Activated T-cell treated with anti-CD3 and anti-CD28 coated beads for 1 hour (primary cell): ENCODE measurements around the gene NGRN.
"Not testable (repeated sequence)": the region's sequence is repeated elsewhere in the genome, so short reads cannot be mapped to it uniquely, and the experiment has no call there.

ENCODE experiments used
- DNase-seq: peaks from one replicate; pipeline ENCODE4 v3.0.0-alpha.2; 2020; ENCODE audit warnings: low read depth

The NGRN gene

DNA sequence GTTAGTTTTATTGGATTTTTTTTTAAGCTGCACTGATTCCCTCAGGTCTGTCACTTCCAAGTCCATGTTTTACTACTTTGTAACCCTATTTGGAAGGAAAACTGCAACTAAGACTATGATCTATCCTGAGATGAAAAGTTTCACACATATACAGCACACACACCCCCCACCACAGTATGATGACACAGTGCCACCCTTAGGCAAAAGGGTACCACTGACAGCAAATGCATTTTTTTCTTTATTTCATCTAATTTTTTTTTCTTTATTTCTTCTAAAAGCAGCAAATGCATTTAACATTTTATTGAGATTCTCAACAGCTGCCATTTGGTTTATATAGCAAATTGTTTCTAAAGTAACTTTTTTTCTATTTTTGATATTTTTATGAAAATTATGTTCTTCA lies 21.2 kb downstream of the NGRN start:
- peak; percentile 27 for DNase-seq

DNA sequence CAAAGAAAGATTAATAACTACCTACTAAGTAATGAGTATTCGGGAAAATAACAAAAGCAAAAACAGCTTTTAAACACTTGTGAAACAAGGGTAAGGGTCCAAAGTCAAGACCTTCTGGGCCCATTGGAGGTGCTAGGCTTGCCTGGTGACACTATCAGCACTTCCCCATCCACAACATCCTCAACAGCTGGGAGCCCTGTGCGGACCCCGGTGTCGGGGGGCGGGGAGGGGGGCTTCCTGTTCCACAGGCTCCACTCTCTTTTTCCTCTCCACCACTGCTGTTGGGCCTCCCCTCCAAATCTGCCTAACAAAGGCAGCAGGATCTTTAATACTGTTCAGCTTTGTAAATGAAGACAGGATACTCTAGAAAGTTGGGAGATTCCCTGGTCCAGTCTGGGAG lies 21.6 kb downstream of the NGRN start:
- DNase-seq: no peak

DNA sequence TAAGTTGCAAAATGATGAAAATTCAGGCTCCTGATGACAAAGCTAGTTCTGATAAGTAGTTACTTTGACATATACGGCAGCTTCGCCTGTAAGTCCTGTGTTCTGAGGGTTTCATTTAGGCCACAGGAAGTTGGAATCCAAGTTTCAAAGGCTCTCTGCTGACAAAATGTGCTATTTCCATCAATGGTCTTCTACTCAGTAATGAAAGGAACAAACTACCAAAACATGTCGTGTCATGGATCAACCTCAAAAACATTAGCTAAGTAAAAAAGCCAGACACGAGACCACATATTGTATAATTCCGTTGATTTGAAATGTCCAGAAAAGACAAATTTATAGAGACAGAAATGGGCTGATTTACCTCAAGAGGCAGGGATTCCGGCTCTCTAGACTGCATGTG lies 22.5 kb downstream of the NGRN start:
- no peak for DNase-seq

DNA sequence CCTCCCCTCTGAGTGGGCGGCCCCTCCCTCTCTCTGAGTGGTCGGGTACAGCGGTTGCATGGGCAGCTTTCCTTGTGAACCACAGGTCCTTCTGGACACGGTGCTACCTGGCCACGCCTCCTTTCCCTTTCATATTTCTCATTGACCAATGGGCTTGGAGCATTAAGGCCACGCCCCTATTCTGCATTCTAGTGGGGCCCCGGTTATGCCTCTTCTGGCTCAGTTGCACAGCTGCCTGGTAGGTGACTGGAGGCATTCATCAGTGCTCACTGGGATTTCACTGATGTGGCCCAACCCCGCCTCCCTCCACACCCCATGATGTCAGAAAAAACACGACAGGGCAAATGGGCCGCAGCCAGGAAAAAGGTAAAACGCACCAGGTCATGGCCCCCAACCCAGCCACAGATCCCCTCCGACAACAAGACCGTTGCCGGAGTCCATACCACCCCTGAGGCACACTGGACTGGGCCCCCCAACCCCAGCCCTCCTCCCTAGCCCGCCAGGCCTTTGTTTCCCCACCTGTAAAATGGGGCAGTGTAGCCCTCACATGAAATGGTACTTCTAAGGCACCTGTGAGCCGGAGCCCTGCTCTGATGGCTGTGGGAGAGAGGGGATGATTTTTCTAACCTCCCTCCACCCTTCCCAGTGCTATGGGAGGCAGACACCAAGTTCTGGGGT lies 26.3 kb downstream of the NGRN start:
- no peak for DNase-seq

DNA sequence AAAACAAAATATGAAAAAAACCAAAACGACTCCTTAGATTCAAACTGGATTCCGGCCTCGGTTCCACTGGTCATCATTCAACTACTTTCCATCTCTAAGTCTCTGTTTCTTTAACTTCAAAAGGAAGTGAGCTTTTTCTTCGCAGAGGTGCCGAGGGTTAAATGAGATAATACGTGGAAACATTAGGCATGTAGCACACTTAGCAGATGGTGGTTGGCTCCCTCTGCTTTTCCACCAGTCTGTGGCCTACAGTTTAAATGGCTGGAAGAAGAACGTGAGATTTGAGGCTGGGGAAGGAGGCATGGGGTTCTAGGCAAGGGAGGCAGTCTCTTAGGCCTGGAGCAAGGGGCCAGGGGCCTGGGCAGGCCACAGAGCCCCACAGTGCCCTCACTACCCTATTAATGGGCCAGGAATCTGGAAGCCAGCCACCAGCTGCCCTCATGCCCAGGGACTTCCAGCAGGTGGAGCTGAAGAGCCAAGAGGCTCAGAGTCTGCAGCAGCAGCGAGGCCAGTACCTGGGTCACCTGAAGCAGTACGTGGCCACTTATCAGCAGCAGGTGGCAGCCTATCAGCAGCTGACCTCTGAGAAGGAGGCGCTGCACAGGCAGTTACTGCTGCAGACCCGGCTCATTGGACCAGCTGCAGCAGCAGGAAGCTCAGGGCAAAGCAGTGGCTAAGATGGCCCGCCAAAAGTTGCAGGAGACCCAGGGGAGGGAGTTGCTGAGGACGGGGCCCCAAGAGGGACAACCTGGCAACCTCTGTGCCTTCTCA lies 27.8 kb downstream of the NGRN start:
- peak; percentile 63 for DNase-seq

DNA sequence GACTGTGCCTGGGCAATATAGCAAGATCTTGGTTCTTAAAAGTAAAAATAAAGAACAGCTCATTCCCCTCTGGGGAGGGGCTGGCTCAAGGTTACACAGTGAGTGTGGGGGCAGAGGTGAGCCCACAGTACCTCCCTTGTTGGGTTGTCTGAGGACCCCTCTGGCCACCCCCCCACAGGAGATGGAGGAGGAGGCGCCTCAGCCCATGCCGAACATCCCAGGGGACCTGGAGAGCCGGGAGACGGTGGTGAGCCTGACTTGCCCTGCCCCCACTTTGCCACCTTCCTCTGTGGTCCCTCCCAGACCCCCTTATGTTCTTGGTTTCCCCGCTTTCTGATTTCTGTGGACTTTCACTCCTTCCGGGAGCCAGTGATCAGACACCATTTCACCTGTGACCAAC lies 28.7 kb downstream of the NGRN start:
- DNase-seq: no peak

DNA sequence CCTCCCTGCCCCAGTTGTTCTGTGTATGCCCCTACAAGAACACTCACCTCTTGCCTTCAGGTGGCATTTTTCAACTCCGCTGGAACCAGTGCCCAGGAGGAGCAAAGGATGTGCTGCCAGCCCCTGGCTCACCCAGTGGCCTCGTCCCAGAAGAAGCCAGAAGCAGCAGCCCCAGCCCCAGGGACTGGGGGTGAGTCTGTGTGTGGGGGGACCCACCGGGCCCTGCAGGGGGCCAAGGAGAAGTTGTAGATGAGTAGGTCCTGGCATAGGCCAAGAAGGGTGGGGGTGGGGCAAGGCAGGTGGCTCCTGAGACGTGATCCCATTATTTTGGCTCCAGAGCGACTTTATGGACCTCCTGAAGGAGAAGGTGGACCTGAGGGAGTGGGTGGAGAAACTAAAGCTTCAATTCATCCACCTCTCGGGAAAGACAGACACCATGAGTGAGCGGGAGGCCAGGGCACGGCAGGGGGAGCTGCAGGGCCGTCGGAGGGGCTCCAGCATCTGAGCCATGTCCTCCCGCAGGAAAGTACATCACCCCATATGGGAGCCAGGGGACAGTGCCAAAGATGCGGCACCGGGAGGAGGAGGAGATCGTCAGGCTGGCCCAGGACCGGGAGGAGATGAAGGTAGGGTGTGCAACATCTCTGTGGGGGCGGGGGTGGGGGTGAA lies 29.3 kb downstream of the NGRN start:
- no peak for DNase-seq

DNA sequence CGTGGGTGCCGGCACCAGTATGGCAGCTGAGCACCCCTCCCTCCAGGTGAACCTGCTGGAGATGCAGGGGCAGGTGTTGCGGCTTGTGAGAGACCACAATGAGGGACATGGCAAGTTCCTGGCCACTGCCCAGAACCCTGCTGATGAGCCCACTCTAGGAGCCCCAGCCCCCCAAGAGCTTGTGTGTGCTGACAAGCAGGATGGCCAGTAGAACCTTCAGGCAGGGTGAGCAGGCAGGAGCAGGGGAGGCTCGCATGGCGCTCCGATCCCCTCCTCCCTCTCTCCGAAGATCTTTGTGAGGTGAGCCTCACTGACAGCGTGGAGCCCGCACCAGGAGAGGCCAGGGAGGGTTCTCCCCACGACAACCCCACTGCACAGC lies 29.8 kb downstream of the NGRN start:
- DNase-seq: no peak

DNA sequence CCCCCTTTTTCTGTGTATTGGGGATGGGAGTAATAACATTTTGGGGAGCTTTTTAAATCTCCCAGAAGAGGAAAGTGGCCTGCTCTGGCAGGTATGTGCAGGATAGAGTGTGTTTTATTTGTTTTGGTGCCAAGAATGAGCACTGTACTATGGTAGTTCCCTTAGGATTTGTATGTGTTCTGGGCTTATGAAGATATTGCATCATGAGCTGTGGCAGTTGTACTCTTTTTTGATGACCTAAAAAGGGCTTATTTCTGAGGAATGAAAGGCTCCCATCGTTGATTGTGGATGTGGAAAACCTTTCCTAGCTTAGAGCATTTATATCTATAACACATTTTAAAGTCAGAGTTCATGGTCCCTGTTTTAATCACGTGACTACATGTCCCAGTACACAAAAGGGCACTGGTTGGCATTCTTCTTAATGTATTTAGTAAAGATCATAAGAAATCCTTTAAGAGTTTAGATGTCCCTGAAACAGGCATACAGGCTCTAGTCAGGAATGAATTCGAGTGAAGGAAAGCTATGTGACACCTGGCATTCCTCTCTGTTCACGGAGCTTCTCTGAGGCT lies 30.9 kb downstream of the NGRN start:
- DNase-seq: not testable (repeated sequence)

DNA sequence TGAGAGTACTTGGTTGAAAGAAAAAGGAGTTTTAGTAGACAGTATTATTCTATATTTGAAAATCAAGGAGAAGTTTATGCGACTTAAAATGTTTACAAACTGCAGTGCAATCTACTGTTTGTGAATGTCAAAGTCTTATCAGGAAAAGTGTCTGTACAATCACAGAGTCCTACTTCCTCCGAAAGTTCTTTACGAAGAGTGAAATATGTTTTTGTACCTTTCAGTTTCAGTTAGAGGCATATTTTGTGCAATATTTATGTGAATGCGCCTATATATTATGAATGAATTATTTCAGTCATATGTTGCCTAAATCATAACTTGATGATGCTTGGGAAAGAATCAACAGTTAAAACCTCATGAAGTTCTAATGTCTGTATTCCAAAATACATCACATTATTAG lies 31.5 kb downstream of the NGRN start:
- no peak for DNase-seq

DNA sequence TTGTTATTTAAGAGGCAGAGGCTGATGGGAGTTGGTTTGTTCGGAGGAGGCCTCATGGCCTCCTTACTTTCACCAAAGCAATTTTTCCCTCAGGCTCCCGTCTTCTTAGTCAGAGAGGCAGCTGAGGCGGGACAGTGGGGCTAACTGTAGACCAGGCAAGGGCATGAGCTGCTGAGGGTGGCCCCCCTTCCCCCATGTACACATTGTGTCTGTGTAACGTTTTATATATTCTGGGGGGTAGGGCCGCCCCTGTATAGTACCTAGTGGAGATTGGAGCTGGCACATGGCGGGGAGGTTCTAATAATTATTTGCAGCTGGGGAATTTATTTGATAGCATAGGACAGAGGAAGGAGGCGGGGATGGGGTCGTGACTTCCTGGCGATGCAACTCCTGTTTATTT lies 35.1 kb downstream of the NGRN start:
- no peak for DNase-seq

DNA sequence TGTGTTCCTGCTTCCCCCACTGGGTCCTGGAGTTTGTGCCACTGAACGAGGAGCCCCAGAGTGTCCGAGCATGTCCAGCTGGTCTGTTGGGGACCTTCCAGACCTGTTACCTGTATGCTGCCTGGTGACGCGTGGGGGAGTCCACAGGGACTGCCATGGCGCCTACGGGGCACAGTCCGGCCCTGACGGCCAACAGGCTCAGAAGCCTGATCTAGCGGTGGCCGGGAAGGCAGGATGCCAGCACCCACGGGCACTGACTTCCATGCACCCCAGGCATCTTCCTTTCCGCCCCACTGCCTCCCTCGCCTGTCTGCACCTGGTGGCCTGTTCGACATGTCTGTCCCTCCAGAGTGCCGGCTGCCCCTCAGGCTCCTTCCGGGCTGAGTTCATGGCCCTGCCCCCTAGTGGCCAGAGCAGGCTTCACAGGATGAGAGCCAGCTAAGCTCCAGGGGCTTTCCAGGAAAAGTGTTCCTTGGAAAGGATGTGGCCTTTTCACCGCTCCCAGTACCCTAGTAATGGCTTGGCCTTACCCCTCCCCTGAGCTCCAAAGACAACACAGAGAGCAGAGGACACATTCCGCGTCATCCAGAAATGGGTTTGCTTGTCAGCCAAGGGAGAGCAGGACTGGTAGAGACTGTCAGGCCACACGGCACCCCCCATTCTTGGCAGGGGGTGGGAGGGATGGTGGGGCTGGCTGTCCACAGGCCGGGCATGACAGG lies 35.7 kb downstream of the NGRN start:
- DNase-seq: peak; percentile 38

DNA sequence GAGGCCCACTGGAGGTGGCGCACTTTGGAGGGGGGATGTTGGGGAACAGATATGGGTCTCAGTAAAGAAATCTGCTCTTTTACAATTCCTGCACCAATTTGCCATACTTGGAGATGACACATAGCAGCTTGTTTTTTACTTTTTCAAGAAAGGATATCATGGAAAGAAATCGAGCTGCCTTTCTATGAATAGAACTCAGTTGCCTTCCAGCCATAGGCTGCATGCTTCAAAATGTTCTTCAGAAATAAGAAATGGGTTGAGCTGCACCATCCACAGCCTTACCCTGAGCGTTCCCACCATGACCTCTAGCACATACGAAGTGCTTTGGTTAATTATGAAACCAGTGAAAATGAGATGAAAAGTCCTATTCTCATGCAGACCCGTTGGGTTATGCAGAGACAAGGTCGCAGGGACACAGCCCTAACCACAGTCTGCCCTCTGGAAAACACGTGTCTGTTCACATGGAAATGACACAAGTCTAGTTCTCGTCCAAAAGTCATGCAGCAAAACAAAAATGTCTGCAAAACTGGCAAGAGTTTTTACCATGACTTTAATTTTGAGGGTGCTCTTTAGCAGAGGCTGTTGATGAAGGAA lies 36.3 kb downstream of the NGRN start:
- no peak for DNase-seq

DNA sequence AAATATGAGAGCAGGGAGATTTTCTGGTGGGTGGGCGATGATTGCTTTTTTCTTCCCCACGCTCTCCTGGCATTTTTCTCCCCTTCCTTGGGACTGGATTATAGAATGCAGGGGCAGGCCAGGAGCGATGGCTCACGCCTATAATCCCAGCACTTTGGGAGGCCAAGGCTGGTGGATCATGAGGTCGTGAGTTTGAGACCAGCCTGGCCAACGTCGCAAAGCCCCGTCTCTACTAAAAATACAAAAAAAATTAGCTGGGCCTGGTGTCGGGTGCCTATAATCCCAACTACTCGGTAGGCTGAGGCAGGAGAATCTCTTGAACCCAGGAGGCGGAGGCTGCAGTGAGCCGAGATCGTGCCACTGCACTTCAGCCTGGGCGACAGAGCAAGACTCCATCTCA lies 39.9 kb downstream of the NGRN start:
- not testable (repeated sequence) for DNase-seq

DNA sequence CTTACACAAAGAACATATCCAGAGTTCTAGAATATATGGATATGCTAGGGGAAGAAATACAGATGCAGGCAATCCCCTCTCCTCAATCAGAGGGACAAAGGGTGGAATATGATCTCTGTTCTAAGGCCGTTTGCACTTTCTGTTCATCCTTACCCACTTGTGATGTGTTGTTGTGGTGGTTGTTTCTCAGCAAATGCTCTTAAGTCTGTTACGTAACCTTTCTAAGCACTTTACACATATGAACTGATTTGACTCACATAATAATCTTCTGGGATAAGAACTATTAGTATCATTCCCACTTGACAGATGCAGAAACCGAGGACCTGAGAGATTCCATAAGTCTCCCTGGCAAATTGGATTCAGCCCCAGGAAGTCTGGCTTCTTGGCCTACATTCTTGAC lies 40.5 kb downstream of the NGRN start:
- DNase-seq: no peak

DNA sequence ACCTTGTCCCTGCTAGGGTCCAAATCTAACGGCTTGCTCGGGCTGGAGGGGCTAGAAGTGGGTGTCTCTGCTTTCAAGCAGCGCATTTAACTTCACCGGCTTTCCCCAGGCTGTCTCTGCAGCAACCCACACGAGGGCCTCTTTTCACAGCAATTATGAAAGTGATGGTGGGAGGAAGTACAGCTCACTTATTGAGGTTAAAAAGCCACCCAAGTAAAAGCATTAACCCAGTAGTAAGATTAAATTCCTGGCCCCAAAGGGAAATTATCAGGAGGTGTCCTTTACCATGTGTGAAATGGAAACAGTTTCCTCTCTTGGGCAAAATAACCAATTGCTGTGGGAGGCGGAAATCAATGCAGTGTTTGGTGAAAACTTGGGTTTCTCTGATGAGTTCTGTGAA lies 41.1 kb downstream of the NGRN start:
- no peak for DNase-seq

DNA sequence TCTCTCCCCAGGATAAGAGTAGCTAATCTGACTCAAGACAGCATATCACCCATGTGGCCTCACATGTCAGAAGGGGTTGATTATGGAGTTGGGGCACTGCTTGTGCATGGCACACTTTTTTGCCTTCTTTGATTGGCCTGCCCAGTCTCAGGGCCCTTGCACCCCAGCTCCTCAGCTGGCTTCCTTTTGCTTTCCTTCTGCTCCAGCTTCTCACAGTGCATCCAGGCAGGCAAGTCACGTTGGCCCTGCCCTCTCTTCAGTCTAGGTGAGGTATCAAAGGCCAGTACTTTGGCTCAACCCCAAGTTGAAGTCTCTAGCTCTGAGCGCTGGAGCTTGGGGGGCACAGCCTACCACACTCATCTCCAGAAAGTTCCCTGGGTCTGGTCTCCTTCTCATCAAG lies 42.2 kb downstream of the NGRN start:
- DNase-seq: no peak

DNA sequence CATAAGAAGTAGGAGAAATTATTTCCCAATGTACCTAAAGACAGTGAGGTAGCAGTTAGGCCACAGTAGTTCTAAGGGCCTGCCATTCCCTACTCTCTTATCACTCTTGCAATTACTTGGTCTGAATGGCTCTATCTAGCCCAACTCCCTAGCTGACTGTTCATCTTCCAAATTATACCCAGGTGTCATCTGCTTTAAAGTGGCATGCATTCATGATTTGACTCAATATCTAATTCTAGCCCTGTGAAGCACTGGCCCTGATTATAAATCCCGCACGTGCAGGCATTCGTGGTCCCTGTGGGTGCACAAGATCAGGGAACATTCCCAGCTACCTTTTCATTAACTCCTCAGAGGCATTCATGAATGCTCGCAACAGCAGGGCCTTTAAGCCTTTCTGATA lies 43.5 kb downstream of the NGRN start:
- DNase-seq: no peak

DNA sequence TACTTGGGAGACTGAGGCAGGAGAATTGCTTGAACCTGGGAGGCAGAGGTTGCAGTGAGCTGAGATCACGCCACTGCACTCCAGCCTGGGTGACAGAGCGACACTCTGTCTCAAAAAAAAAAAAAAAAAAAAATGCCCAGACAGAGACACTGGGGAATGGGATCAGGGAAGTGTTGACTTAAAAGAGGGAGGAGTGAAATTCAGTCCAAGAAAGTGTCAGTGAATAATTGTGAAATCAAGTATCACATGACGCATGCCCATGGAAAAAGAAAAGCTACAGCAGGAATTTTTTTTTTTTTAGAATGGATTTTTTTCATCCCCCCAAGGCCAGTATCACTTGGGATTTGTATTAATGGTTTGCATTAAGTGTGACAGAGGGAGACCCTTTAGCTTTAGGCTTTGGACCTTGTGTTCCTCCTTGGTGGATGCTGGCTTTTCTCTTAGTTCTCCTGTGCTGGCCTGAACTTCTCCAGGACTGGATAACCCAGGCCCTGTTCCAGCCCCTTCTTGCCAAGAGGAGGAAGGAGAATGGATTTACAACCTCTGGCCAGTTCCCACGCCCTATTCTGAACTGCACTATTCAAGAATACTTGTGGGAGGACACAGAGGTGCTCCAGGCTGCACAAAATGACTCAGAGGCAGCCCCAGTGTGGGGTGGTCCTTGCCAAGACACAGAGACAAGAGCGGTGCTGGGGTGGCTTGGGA lies 50.0 kb downstream of the NGRN start:
- no peak for DNase-seq

DNA sequence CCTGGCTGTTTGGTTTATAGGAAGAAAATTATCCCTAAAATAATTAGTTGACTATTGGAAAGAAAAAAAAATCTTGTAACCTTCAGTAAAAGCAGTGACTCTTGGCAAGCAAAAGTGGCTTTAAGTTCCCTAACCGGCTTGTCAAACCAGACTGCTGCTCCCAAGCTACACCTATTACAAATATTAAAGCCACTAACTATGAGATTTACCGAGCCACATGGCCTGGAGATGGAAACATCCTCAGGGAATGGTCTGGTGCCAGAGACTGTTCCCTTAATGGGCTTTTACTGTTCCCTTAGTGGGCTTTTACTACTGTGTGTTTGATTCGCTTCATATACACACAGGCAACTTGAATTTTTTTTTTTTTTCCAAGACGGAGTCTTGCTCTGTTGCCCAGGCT lies 50.7 kb downstream of the NGRN start:
- DNase-seq: no peak

DNA sequence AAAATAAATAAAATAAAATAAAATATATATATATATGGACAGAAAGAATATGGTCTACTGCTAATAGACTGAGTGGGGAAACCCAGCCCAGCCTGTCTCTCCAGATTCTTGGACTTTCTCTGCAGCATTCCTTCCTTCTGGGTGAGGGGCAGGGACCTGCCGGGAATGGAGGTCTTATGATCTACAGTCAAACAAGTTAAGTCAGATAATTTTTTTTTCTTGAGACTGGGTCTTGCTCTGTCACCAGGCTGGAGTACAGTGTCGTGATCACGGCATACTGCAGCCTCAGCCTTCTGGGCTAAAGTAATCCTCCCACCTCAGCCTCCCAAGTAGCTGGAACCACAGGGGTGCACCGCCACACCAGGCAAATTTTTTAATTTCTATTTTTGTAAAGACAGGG lies 53.1 kb downstream of the NGRN start:
- DNase-seq: no peak
